GM23338 (cell line): ENCODE data around the gene ERBB3. TPM values are rescaled to one million over a fixed set of nuclear protein-coding genes. Genes with fewer than 3 reads are reported as not detected.

ENCODE experiments used
- ATAC-seq: fragments of 200-7000 bp; cut with Tn5 transposase; 3 replicates; pipeline ENCODE4 v1.9.1; 2020
- DNase-seq: peaks from one replicate; pipeline ENCODE4 v3.0.0-alpha.2; 2015; ENCODE audit warnings: low spot score
- H2AFZ ChIP-seq: fragments of 200-600 bp; sonication (generic); 2 replicates; pipeline ENCODE4 v1.8.0; 2016; ENCODE audit warnings: antibody characterized with exemption, mild to moderate bottlenecking, moderate library complexity
- H3F3A ChIP-seq: fragments of 200-600 bp; sonication (generic); replicated peaks from 2 replicates; pipeline ENCODE4 v1.8.0; 2017; ENCODE audit warnings: antibody characterized with exemption, mixed run types, low read depth
- H3K27ac ChIP-seq: fragments of 200-600 bp; sonication (generic); 2 replicates; pipeline ENCODE4 v1.6.1; 2016; ENCODE audit warnings: low read depth
- H3K27me3 ChIP-seq: fragments of 200-600 bp; sonication (generic); 2 replicates; pipeline ENCODE4 v1.8.0; 2016; ENCODE audit warnings: mild to moderate bottlenecking, mixed run types, moderate library complexity; ENCODE audit not compliant: insufficient read depth
- H3K36me3 ChIP-seq: fragments of 200-600 bp; sonication (generic); 2 replicates; pipeline ENCODE4 v1.8.0; 2016; ENCODE audit warnings: mild to moderate bottlenecking; ENCODE audit not compliant: insufficient read depth
- H3K4me1 ChIP-seq: fragments of 200-600 bp; sonication (generic); 2 replicates; pipeline ENCODE4 v1.8.0; 2016; ENCODE audit warnings: mild to moderate bottlenecking, moderate library complexity; ENCODE audit not compliant: insufficient read depth
- H3K4me2 ChIP-seq: fragments of 200-600 bp; sonication (generic); 2 replicates; pipeline ENCODE4 v1.7.1; 2017; ENCODE audit warnings: mixed run types
- H3K4me3 ChIP-seq: fragments of 200-600 bp; sonication (generic); 2 replicates; pipeline ENCODE4 v1.6.1; 2016; ENCODE audit warnings: mixed run types
- H3K79me2 ChIP-seq: fragments of 200-600 bp; sonication (generic); replicated peaks from 2 replicates; pipeline ENCODE4 v1.8.0; 2017; ENCODE audit warnings: mild to moderate bottlenecking; ENCODE audit not compliant: insufficient read depth
- H3K9me2 ChIP-seq: fragments of 200-600 bp; sonication (generic); 2 replicates; pipeline ENCODE4 v1.8.0; 2017; ENCODE audit not compliant: insufficient read depth
- H4K20me1 ChIP-seq: fragments of 200-600 bp; sonication (generic); replicated peaks from 2 replicates; pipeline ENCODE4 v1.8.0; 2017; ENCODE audit warnings: mild to moderate bottlenecking; ENCODE audit not compliant: insufficient read depth
- H3K27ac Mint-ChIP-seq: 2 replicates; pipeline ENCODE4 v1.8.0; 2020; ENCODE audit warnings: inconsistent platforms, mild to moderate bottlenecking, moderate library complexity, mixed read lengths
- H3K27me3 Mint-ChIP-seq: 3 replicates; pipeline ENCODE4 v1.8.0; 2022; ENCODE audit warnings: low read depth, mild to moderate bottlenecking, moderate library complexity, mixed read lengths, inconsistent platforms; ENCODE audit not compliant: insufficient read depth, poor library complexity
- H3K36me3 Mint-ChIP-seq: 3 replicates; pipeline ENCODE4 v1.8.0; 2021; ENCODE audit warnings: low read depth, mild to moderate bottlenecking, inconsistent platforms, moderate library complexity, mixed read lengths
- H3K4me1 Mint-ChIP-seq: 3 replicates; pipeline ENCODE4 v1.8.0; 2020; ENCODE audit warnings: mild to moderate bottlenecking, inconsistent platforms, mixed read lengths
- H3K4me3 Mint-ChIP-seq: 3 replicates; pipeline ENCODE4 v1.8.0; 2021; ENCODE audit warnings: moderate library complexity, mild to moderate bottlenecking, inconsistent platforms, mixed read lengths
- H3K9me3 Mint-ChIP-seq: 3 replicates; pipeline ENCODE4 v1.8.0; 2020; ENCODE audit warnings: moderate library complexity, mild to moderate bottlenecking, inconsistent platforms, mixed read lengths
- CREB1 ChIP-seq: fragments of 250-450 bp; sonication (Bioruptor Pico); IDR thresholded peaks from 2 replicates; pipeline ENCODE4 v1.5.0; 2020; ENCODE audit warnings: low read depth, mild to moderate bottlenecking, moderate library complexity
- EZH2 ChIP-seq: fragments of 200-600 bp; sonication (generic); IDR thresholded peaks from one replicate; pipeline ENCODE4 v1.8.0; 2017; ENCODE audit warnings: antibody characterized with exemption, mild to moderate bottlenecking, low read depth; ENCODE audit not compliant: unreplicated experiment
- EZH2phosphoT487 ChIP-seq: fragments of 200-600 bp; sonication (generic); IDR thresholded peaks from one replicate; pipeline ENCODE4 v1.8.1; 2018; ENCODE audit warnings: antibody characterized with exemption; ENCODE audit not compliant: unreplicated experiment
- JUNB ChIP-seq: IDR thresholded peaks from one replicate; pipeline ENCODE4 v1.6.1; 2016; ENCODE audit warnings: antibody characterized with exemption; ENCODE audit not compliant: unreplicated experiment
- NANOG ChIP-seq: IDR thresholded peaks from 2 replicates; pipeline ENCODE4 v1.6.1; 2016; ENCODE audit warnings: antibody characterized with exemption, borderline replicate concordance
- POLR2AphosphoS5 ChIP-seq: IDR thresholded peaks from 2 replicates; pipeline ENCODE4 v1.6.1; 2016; ENCODE audit warnings: antibody characterized with exemption, low read depth
- STAT1 ChIP-seq: IDR thresholded peaks from one replicate; pipeline ENCODE4 v1.6.1; 2016; ENCODE audit warnings: antibody characterized with exemption; ENCODE audit not compliant: unreplicated experiment
- ZNF114 ChIP-seq: fragments of 250-450 bp; sonication (Bioruptor Pico); IDR thresholded peaks from 2 replicates; pipeline ENCODE4 v1.5.0; 2020; ENCODE audit warnings: mild to moderate bottlenecking, moderate library complexity
- ZNF331 ChIP-seq: fragments of 250-450 bp; sonication (Bioruptor Pico); IDR thresholded peaks from 2 replicates; pipeline ENCODE4 v1.5.0; 2020; ENCODE audit warnings: low read depth, mild to moderate bottlenecking, moderate library complexity
- polyA plus RNA-seq: library from polyadenylated mRNA; unstranded; fragments of >200 nt; fragmentation: Nextera tagmentation; extraction: Ambion mirVana; gene quantifications from 2 replicates; pipeline ENCODE4 v1.2.1, GENCODE V29; 2016
- total RNA-seq: library from RNA; depleted of rRNA; stranded (reverse); fragments of >200 nt; shearing (Covaris generic); gene quantifications from 2 replicates; pipeline ENCODE4 v1.2.3, GENCODE V29; 2014
- TF ChIP-seq, protein P1 (sequence below): IDR thresholded peaks from 2 replicates; pipeline ENCODE4 v1.6.1; 2016; ENCODE audit warnings: antibody characterized with exemption
- TF ChIP-seq, protein P2 (sequence below): IDR thresholded peaks from one replicate; pipeline ENCODE4 v1.6.1; 2018; ENCODE audit warnings: antibody characterized with exemption; ENCODE audit not compliant: unreplicated experiment
- TF ChIP-seq, protein P3 (sequence below): fragments of 250-450 bp; sonication (Bioruptor Pico); IDR thresholded peaks from 2 replicates; pipeline ENCODE4 v1.5.0; 2020; ENCODE audit warnings: mild to moderate bottlenecking, moderate library complexity
- TF ChIP-seq, protein P4 (sequence below), 2 experiments: fragments of 200-600 bp in 1 of 2; sonication (generic) in 1 of 2; conservative IDR thresholded peaks; 2 replicates each; pipeline versions ENCODE4 v1.5.1 to v1.6.1; 2016 to 2017; ENCODE audit warnings: antibody characterized with exemption in 2 of 2, low read depth in 2 of 2, mild to moderate bottlenecking in 2 of 2, moderate library complexity in 1 of 2

Gene ERBB3
- total and polyA plus RNA-seq, 2 experiments from 2014 or later, result 21.0 to 54.4 TPM

DNA sequence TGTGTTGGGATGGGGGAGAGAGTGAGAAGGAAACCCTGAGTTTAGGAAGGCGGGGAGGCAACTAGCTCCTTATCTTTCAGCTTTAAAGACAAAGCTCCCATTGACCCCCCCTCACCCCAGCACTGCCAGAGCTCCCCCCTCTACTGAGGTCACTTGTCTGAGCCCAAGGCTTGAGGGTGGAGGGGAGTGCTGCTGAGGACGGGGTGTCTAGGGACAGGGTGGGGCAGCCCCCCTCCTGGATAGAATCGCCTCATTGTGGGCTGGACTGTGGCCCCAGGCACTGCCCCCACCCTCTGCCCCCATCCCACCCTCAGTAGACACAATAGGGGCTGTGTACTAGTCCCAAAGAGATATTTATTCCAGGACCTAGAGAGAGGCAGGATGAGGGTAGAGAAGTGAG is 3.0 kb downstream of the ERBB3 start:
- Mint-ChIP-seq H3K27ac (no peak overlapping the region), H3K36me3 (peaks cover 45% of the 10 kb centered on the region)

More for the DNA sequence above, 3.0 kb downstream of the ERBB3 start:
- ATAC-seq, result no peak
- peaks cover 30% of the 10 kb centered on the region for H3K79me2 ChIP-seq
- Mint-ChIP-seq H3K4me1 (peaks cover 38% of the 10 kb centered on the region), H3K4me3 (no peak overlapping the region), H3K9me3 (no peaks in the 10 kb centered on the region), H3K27me3 (peaks cover 8% of the 10 kb centered on the region)
- DNase-seq, result no peak
- TF ChIP-seq CREB1 (CRISPR knock-in tag), result no peak
- TF ChIP-seq EZH2phosphoT487, result no peak
- no peak for TF ChIP-seq ZNF114 (CRISPR knock-in tag)
- TF ChIP-seq, protein P1, sequence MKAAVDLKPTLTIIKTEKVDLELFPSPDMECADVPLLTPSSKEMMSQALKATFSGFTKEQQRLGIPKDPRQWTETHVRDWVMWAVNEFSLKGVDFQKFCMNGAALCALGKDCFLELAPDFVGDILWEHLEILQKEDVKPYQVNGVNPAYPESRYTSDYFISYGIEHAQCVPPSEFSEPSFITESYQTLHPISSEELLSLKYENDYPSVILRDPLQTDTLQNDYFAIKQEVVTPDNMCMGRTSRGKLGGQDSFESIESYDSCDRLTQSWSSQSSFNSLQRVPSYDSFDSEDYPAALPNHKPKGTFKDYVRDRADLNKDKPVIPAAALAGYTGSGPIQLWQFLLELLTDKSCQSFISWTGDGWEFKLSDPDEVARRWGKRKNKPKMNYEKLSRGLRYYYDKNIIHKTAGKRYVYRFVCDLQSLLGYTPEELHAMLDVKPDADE, result no peak
- no peak for TF ChIP-seq POLR2AphosphoS5
- TF ChIP-seq, protein P2, sequence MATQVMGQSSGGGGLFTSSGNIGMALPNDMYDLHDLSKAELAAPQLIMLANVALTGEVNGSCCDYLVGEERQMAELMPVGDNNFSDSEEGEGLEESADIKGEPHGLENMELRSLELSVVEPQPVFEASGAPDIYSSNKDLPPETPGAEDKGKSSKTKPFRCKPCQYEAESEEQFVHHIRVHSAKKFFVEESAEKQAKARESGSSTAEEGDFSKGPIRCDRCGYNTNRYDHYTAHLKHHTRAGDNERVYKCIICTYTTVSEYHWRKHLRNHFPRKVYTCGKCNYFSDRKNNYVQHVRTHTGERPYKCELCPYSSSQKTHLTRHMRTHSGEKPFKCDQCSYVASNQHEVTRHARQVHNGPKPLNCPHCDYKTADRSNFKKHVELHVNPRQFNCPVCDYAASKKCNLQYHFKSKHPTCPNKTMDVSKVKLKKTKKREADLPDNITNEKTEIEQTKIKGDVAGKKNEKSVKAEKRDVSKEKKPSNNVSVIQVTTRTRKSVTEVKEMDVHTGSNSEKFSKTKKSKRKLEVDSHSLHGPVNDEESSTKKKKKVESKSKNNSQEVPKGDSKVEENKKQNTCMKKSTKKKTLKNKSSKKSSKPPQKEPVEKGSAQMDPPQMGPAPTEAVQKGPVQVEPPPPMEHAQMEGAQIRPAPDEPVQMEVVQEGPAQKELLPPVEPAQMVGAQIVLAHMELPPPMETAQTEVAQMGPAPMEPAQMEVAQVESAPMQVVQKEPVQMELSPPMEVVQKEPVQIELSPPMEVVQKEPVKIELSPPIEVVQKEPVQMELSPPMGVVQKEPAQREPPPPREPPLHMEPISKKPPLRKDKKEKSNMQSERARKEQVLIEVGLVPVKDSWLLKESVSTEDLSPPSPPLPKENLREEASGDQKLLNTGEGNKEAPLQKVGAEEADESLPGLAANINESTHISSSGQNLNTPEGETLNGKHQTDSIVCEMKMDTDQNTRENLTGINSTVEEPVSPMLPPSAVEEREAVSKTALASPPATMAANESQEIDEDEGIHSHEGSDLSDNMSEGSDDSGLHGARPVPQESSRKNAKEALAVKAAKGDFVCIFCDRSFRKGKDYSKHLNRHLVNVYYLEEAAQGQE, result no peak
- no peak for TF ChIP-seq ZNF331
- TF ChIP-seq STAT1, result no peak
- no peak for TF ChIP-seq JUNB
- no peak for TF ChIP-seq NANOG
- TF ChIP-seq, protein P3, sequence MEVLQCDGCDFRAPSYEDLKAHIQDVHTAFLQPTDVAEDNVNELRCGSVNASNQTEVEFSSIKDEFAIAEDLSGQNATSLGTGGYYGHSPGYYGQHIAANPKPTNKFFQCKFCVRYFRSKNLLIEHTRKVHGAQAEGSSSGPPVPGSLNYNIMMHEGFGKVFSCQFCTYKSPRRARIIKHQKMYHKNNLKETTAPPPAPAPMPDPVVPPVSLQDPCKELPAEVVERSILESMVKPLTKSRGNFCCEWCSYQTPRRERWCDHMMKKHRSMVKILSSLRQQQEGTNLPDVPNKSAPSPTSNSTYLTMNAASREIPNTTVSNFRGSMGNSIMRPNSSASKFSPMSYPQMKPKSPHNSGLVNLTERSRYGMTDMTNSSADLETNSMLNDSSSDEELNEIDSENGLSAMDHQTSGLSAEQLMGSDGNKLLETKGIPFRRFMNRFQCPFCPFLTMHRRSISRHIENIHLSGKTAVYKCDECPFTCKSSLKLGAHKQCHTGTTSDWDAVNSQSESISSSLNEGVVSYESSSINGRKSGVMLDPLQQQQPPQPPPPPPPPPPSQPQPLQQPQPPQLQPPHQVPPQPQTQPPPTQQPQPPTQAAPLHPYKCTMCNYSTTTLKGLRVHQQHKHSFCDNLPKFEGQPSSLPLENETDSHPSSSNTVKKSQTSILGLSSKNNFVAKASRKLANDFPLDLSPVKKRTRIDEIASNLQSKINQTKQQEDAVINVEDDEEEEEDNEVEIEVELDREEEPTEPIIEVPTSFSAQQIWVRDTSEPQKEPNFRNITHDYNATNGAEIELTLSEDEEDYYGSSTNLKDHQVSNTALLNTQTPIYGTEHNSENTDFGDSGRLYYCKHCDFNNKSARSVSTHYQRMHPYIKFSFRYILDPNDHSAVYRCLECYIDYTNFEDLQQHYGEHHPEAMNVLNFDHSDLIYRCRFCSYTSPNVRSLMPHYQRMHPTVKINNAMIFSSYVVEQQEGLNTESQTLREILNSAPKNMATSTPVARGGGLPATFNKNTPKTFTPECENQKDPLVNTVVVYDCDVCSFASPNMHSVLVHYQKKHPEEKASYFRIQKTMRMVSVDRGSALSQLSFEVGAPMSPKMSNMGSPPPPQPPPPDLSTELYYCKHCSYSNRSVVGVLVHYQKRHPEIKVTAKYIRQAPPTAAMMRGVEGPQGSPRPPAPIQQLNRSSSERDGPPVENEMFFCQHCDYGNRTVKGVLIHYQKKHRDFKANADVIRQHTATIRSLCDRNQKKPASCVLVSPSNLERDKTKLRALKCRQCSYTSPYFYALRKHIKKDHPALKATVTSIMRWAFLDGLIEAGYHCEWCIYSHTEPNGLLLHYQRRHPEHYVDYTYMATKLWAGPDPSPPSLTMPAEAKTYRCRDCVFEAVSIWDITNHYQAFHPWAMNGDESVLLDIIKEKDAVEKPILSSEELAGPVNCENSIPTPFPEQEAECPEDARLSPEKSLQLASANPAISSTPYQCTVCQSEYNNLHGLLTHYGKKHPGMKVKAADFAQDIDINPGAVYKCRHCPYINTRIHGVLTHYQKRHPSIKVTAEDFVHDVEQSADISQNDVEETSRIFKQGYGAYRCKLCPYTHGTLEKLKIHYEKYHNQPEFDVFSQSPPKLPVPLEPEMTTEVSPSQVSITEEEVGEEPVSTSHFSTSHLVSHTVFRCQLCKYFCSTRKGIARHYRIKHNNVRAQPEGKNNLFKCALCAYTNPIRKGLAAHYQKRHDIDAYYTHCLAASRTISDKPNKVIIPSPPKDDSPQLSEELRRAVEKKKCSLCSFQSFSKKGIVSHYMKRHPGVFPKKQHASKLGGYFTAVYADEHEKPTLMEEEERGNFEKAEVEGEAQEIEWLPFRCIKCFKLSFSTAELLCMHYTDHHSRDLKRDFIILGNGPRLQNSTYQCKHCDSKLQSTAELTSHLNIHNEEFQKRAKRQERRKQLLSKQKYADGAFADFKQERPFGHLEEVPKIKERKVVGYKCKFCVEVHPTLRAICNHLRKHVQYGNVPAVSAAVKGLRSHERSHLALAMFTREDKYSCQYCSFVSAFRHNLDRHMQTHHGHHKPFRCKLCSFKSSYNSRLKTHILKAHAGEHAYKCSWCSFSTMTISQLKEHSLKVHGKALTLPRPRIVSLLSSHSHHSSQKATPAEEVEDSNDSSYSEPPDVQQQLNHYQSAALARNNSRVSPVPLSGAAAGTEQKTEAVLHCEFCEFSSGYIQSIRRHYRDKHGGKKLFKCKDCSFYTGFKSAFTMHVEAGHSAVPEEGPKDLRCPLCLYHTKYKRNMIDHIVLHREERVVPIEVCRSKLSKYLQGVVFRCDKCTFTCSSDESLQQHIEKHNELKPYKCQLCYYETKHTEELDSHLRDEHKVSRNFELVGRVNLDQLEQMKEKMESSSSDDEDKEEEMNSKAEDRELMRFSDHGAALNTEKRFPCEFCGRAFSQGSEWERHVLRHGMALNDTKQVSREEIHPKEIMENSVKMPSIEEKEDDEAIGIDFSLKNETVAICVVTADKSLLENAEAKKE (CRISPR knock-in tag), result no peak
- TF ChIP-seq EZH2, result no peak
- TF ChIP-seq, protein P4, sequence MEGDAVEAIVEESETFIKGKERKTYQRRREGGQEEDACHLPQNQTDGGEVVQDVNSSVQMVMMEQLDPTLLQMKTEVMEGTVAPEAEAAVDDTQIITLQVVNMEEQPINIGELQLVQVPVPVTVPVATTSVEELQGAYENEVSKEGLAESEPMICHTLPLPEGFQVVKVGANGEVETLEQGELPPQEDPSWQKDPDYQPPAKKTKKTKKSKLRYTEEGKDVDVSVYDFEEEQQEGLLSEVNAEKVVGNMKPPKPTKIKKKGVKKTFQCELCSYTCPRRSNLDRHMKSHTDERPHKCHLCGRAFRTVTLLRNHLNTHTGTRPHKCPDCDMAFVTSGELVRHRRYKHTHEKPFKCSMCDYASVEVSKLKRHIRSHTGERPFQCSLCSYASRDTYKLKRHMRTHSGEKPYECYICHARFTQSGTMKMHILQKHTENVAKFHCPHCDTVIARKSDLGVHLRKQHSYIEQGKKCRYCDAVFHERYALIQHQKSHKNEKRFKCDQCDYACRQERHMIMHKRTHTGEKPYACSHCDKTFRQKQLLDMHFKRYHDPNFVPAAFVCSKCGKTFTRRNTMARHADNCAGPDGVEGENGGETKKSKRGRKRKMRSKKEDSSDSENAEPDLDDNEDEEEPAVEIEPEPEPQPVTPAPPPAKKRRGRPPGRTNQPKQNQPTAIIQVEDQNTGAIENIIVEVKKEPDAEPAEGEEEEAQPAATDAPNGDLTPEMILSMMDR (conservative IDR thresholded peaks at IDR 0.05; ENCODE audit: low read depth in 2 of 2), result no peak
- H3K4me1 ChIP-seq, result peaks cover 22% of the 10 kb centered on the region
- H3K27me3 ChIP-seq, result no peaks in the 10 kb centered on the region
- no peak overlapping the region for H3K4me2 ChIP-seq
- peaks cover 16% of the 10 kb centered on the region; the same call in 1 of the 2 replicates for H3K36me3 ChIP-seq
- peaks cover 21% of the 10 kb centered on the region for H4K20me1 ChIP-seq
- no peak overlapping the region for H3K27ac ChIP-seq
- no peak overlapping the region for H3K4me3 ChIP-seq
- peaks cover 16% of the 10 kb centered on the region; the same call in 1 of the 2 replicates for H3F3A ChIP-seq
- no peaks in the 10 kb centered on the region for H3K9me2 ChIP-seq
- no peak overlapping the region for H2AFZ ChIP-seq
